Astrocyte (in vitro differentiated cells and primary cell): ENCODE measurements around the gene LDLRAD4. TPM values are rescaled to one million over a fixed set of nuclear protein-coding genes. Genes with fewer than 3 reads are reported as not detected.

Source experiments
- DNase-seq: peaks from one replicate; pipeline ENCODE4 v3.0.0-alpha.2; 2010; ENCODE audit warnings: low read depth
- FAIRE-seq: peaks from 2 replicates; lab custom pipeline; 2011; peaks lifted over from hg19 to GRCh38; lab: Jason Lieb, UNC
- H2AFZ ChIP-seq: 2 replicates; pipeline ENCODE4 v1.6.0; 2012; ENCODE audit warnings: low read depth, low read length, inconsistent platforms
- H3K27ac ChIP-seq: 2 replicates; pipeline ENCODE4 v1.5.1; 2011; ENCODE audit warnings: low read depth, low read length, inconsistent platforms
- H3K27me3 ChIP-seq: 2 replicates; pipeline ENCODE4 v1.6.0; 2011; ENCODE audit warnings: low read length, inconsistent platforms; ENCODE audit not compliant: insufficient read depth
- H3K36me3 ChIP-seq: 2 replicates; pipeline ENCODE4 v1.5.1; 2011; ENCODE audit warnings: low read length, inconsistent platforms; ENCODE audit not compliant: insufficient read depth
- H3K4me1 ChIP-seq: 2 replicates; pipeline ENCODE4 v1.5.1; 2011; ENCODE audit warnings: low read length, inconsistent platforms; ENCODE audit not compliant: insufficient read depth
- H3K4me2 ChIP-seq: 2 replicates; pipeline ENCODE4 v1.6.0; 2012; ENCODE audit warnings: low read length, inconsistent platforms
- H3K4me3 ChIP-seq: 2 replicates; pipeline ENCODE4 v1.5.1; 2011; ENCODE audit warnings: low read depth, mild to moderate bottlenecking, low read length, inconsistent platforms; ENCODE audit not compliant: insufficient read depth
- H3K79me2 ChIP-seq: 2 replicates; pipeline ENCODE4 v1.6.0; 2012; ENCODE audit warnings: mild to moderate bottlenecking, low read length, inconsistent platforms; ENCODE audit not compliant: insufficient read depth
- H3K9ac ChIP-seq: 2 replicates; pipeline ENCODE4 v1.6.0; 2012; ENCODE audit warnings: mild to moderate bottlenecking, low read length, inconsistent platforms
- H3K9me3 ChIP-seq: 2 replicates; pipeline ENCODE4 v1.5.1; 2012; ENCODE audit warnings: low read depth, mild to moderate bottlenecking, low read length, inconsistent platforms; ENCODE audit not compliant: insufficient read depth
- H4K20me1 ChIP-seq: 2 replicates; pipeline ENCODE4 v1.6.0; 2012; ENCODE audit warnings: low read length, inconsistent platforms; ENCODE audit not compliant: insufficient read depth
- H3K27ac Mint-ChIP-seq: one replicate; pipeline ENCODE4 v1.8.0; 2021; ENCODE audit warnings: mild to moderate bottlenecking, mixed read lengths; ENCODE audit not compliant: unreplicated experiment
- H3K27me3 Mint-ChIP-seq: one replicate; pipeline ENCODE4 v1.8.0; 2021; ENCODE audit warnings: low read depth, mixed read lengths; ENCODE audit not compliant: unreplicated experiment
- H3K36me3 Mint-ChIP-seq: one replicate; pipeline ENCODE4 v1.8.0; 2021; ENCODE audit warnings: low read depth, mixed read lengths; ENCODE audit not compliant: unreplicated experiment
- H3K4me1 Mint-ChIP-seq: one replicate; pipeline ENCODE4 v1.8.0; 2021; ENCODE audit warnings: low read depth, mixed read lengths; ENCODE audit not compliant: unreplicated experiment
- H3K4me3 Mint-ChIP-seq: one replicate; pipeline ENCODE4 v1.8.0; 2021; ENCODE audit warnings: mild to moderate bottlenecking, moderate library complexity, mixed read lengths; ENCODE audit not compliant: unreplicated experiment
- H3K9me3 Mint-ChIP-seq: one replicate; pipeline ENCODE4 v1.8.0; 2021; ENCODE audit warnings: mild to moderate bottlenecking, mixed read lengths; ENCODE audit not compliant: unreplicated experiment
- CTCF ChIP-seq: IDR thresholded peaks from 2 replicates; pipeline ENCODE4 v1.5.1; 2011; ENCODE audit warnings: low read depth, mild to moderate bottlenecking, inconsistent platforms, low read length, moderate library complexity; ENCODE audit not compliant: insufficient read depth
- EZH2 ChIP-seq: IDR thresholded peaks from 2 replicates; pipeline ENCODE4 v1.6.1; 2012; ENCODE audit warnings: mild to moderate bottlenecking, low read length, inconsistent platforms; ENCODE audit not compliant: insufficient read depth
- total RNA-seq: library from RNA; stranded (reverse); gene quantifications from 2 replicates; pipeline ENCODE4 v1.2.1, GENCODE V29; 2021

Gene LDLRAD4
- total RNA-seq, 1 donor from 2014 or later: 26.0 TPM

- H3K9me3 Mint-ChIP-seq: peaks cover 2% of the 10 kb centered on the region
- no peak for FAIRE-seq
- Histone ChIP-seq H2AFZ (no peak overlapping the region), H4K20me1 (no peaks in the 10 kb centered on the region), H3K36me3 (no peaks in the 10 kb centered on the region), H3K4me1 (no peaks in the 10 kb centered on the region), H3K27me3 (no peaks in the 10 kb centered on the region), H3K79me2 (no peaks in the 10 kb centered on the region), H3K9me3 (no peaks in the 10 kb centered on the region), H3K4me3 (no peak overlapping the region), H3K27ac (no peak overlapping the region), H3K4me2 (no peak overlapping the region), H3K9ac (no peak overlapping the region)
- TF ChIP-seq CTCF (no peak), EZH2 (no peak)
- H3K4me3 Mint-ChIP-seq: no peak overlapping the region
- no peak for DNase-seq
- H3K4me1 Mint-ChIP-seq: peaks cover 8% of the 10 kb centered on the region
- H3K27ac Mint-ChIP-seq: no peak overlapping the region
- peaks cover 21% of the 10 kb centered on the region for H3K36me3 Mint-ChIP-seq
- H3K27me3 Mint-ChIP-seq: peaks cover 17% of the 10 kb centered on the region
These were observed 267.0 kb downstream of the LDLRAD4 start for GRCh38 chr18:13485604-13486003.

- Histone ChIP-seq H3K9ac (no peak overlapping the region), H3K9me3 (no peaks in the 10 kb centered on the region), H3K4me2 (no peak overlapping the region), H2AFZ (no peak overlapping the region), H3K4me3 (no peak overlapping the region), H3K27me3 (no peaks in the 10 kb centered on the region), H3K79me2 (no peaks in the 10 kb centered on the region), H3K27ac (no peak overlapping the region), H4K20me1 (no peaks in the 10 kb centered on the region), H3K4me1 (no peaks in the 10 kb centered on the region), H3K36me3 (no peaks in the 10 kb centered on the region)
- H3K27me3 Mint-ChIP-seq: peaks cover 17% of the 10 kb centered on the region
- no peak for FAIRE-seq
- peaks cover 18% of the 10 kb centered on the region for H3K36me3 Mint-ChIP-seq
- peaks cover 6% of the 10 kb centered on the region for H3K4me1 Mint-ChIP-seq
- H3K27ac Mint-ChIP-seq: no peak overlapping the region
- TF ChIP-seq CTCF (no peak), EZH2 (no peak)
- H3K9me3 Mint-ChIP-seq: peaks cover 2% of the 10 kb centered on the region
- no peak overlapping the region for H3K4me3 Mint-ChIP-seq
- DNase-seq: no peak
These were observed 267.7 kb downstream of the LDLRAD4 start for GRCh38 chr18:13486284-13486683.

- Histone ChIP-seq H3K79me2 (no peaks in the 10 kb centered on the region), H2AFZ (no peak overlapping the region), H4K20me1 (no peaks in the 10 kb centered on the region), H3K27me3 (no peaks in the 10 kb centered on the region), H3K9ac (no peak overlapping the region), H3K27ac (no peak overlapping the region), H3K4me1 (no peaks in the 10 kb centered on the region), H3K4me2 (no peak overlapping the region), H3K36me3 (no peaks in the 10 kb centered on the region), H3K9me3 (no peaks in the 10 kb centered on the region), H3K4me3 (no peak overlapping the region)
- TF ChIP-seq EZH2 (no peak), CTCF (no peak)
- peaks cover 4% of the 10 kb centered on the region for H3K4me1 Mint-ChIP-seq
- no peak for DNase-seq
- H3K4me3 Mint-ChIP-seq: no peak overlapping the region
- peaks cover 2% of the 10 kb centered on the region for H3K9me3 Mint-ChIP-seq
- no peak overlapping the region for H3K27ac Mint-ChIP-seq
- no peak for FAIRE-seq
- peaks cover 15% of the 10 kb centered on the region for H3K27me3 Mint-ChIP-seq
- H3K36me3 Mint-ChIP-seq: peaks cover 16% of the 10 kb centered on the region
These were observed 268.1 kb downstream of the LDLRAD4 start for GRCh38 chr18:13486686-13487085.
